ENCODE data around the gene DNAI2. TPM values are rescaled to one million over a fixed set of nuclear protein-coding genes. Genes with fewer than 3 reads are reported as not detected.

The DNAI2 gene
- total RNA-seq, 1 donor from 2014 or later, result not detected

DNA sequence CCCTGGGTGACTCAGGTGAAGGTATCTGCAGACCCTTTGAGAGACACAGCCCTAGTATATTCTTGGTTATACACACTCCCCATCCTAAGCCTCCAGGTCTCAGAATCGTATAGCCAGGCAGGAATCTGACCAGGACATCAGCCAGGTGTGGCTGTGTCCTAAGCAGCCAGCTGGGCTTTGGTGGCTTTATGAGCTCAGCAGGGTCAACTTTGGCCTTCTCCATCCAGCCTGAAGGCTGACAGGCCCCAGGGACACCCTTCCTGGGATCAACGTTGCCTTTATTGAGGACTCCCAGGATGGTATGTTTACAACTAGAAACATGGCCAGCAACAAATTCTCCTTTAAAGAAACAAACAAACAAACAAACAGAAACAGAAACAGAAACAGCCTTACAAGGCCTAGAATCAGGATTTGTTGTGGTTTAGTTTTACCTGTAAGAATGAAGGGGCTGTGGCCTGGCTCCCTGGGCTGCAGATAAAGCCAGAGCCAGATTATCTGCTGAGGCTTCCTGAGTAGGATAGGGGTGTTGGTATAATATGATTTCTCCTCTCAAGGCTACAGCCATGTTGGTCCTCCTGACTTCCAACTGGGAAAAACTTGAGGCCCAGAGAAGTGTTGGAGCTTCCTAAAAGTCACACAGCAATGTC, 60.5 kb downstream of the DNAI2 start:
- H3K27ac Mint-ChIP-seq (ENCODE audit: unreplicated experiment), result peak overlapping the region; percentile 17
- H3K9me3 Mint-ChIP-seq (ENCODE audit: unreplicated experiment), result peaks cover 29% of the 10 kb centered on the region
- H3K4me1 Mint-ChIP-seq (ENCODE audit: low read depth, unreplicated experiment), result peaks cover 35% of the 10 kb centered on the region
- TF ChIP-seq, protein P1, sequence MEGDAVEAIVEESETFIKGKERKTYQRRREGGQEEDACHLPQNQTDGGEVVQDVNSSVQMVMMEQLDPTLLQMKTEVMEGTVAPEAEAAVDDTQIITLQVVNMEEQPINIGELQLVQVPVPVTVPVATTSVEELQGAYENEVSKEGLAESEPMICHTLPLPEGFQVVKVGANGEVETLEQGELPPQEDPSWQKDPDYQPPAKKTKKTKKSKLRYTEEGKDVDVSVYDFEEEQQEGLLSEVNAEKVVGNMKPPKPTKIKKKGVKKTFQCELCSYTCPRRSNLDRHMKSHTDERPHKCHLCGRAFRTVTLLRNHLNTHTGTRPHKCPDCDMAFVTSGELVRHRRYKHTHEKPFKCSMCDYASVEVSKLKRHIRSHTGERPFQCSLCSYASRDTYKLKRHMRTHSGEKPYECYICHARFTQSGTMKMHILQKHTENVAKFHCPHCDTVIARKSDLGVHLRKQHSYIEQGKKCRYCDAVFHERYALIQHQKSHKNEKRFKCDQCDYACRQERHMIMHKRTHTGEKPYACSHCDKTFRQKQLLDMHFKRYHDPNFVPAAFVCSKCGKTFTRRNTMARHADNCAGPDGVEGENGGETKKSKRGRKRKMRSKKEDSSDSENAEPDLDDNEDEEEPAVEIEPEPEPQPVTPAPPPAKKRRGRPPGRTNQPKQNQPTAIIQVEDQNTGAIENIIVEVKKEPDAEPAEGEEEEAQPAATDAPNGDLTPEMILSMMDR (IDR thresholded peaks at IDR 0.05; ENCODE audit: partially characterized antibody, unreplicated experiment), result no peak
- no peak for DNase-seq
- no peak overlapping the region for H3K4me3 Mint-ChIP-seq (ENCODE audit: unreplicated experiment)
- peaks cover 24% of the 10 kb centered on the region for H3K27me3 Mint-ChIP-seq (ENCODE audit: unreplicated experiment)
- peaks cover 5% of the 10 kb centered on the region for H3K36me3 Mint-ChIP-seq (ENCODE audit: unreplicated experiment)

DNA sequence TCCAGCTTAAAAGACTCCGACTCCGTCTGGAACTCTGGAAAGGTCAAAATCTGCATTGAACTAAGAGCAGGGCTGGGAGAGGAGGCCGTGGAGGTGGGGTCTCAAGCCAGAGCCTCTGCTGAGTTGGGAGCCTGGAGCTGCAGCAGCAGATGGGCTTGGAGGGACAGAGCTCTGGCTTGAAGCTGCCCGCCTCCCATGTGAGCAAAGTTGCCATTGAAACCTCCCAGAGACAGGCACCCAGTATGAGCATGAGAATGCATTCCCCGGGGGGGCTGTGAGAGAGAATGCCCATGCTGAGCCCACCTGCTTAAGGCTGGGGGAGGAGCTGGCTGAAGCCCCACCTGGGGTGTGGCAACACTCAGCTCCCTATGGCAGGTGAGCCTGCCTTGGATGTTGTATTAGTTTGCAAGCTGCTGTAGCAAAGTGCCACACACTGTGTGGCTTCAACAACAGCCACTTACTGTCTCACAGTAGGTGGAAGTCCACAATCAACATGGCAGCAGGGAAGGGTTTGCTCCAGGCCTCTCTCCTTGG, 61.6 kb downstream of the DNAI2 start:
- Mint-ChIP-seq H3K27ac (ENCODE audit: unreplicated experiment) (no peak overlapping the region), H3K27me3 (ENCODE audit: unreplicated experiment) (peaks cover 25% of the 10 kb centered on the region), H3K36me3 (ENCODE audit: unreplicated experiment) (peaks cover 5% of the 10 kb centered on the region), H3K4me3 (ENCODE audit: unreplicated experiment) (no peak overlapping the region), H3K4me1 (ENCODE audit: low read depth, unreplicated experiment) (peaks cover 29% of the 10 kb centered on the region), H3K9me3 (ENCODE audit: unreplicated experiment) (peaks cover 30% of the 10 kb centered on the region)
- DNase-seq, result no peak
- TF ChIP-seq, protein P1 (IDR thresholded peaks at IDR 0.05; ENCODE audit: partially characterized antibody, unreplicated experiment), result no peak

DNA sequence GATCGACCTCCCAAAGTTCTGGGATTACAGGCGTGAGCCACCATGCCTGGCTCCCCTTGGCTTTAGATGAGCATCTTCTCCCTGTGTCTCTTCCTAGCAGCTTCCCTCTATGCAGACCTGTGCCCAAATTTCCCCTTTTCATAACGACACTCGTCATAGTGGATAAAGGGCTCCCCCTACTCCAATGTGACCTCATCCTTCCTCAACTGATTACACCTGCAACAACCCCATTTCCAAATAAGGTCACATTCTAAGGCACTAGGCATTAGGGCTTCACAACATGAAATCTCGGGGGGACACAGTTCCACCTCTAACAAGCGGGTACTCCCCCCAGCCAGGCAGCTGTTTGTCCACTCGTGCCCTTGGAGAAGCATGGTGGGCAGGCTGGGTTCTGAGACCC, 62.3 kb downstream of the DNAI2 start:
- TF ChIP-seq, protein P1 (IDR thresholded peaks at IDR 0.05; ENCODE audit: partially characterized antibody, unreplicated experiment), result no peak
- Mint-ChIP-seq H3K9me3 (ENCODE audit: unreplicated experiment) (peaks cover 27% of the 10 kb centered on the region), H3K4me1 (ENCODE audit: low read depth, unreplicated experiment) (peaks cover 27% of the 10 kb centered on the region), H3K27ac (ENCODE audit: unreplicated experiment) (no peak overlapping the region), H3K4me3 (ENCODE audit: unreplicated experiment) (peak overlapping the region; percentile 16), H3K36me3 (ENCODE audit: unreplicated experiment) (peaks cover 5% of the 10 kb centered on the region), H3K27me3 (ENCODE audit: unreplicated experiment) (peaks cover 25% of the 10 kb centered on the region)
- no peak for DNase-seq

DNA sequence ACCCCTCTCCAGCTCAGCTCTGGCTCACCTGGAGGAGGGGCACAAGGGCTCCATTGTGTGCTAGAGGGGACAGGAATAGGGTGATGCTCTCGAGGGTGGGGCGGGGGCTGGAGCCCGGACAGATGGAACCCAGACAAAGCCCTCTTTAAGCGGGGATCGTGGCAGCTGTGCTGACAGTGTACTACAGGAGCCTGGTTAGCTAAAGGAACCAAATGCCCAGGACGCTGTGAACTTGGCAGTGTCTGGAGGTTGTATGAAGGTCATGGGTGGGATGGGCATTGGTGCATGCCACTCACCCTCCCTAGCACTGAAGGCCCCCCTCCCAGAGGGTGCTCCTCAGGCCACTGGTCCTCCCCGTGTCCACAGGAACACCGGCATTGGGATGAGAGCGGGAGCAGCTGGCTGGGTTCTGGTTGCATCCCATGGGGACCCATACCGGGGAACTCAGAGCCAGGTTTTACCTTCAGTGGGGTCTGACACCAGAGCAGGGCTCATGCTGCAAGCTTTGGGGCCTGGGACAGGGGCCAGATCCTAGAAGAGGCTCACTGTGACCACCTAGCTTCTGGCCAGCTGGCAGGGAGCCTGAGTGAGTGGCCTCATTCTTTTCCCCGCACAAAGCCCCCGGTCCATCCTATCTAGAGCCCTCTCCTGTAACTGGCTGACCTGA, 63.9 kb downstream of the DNAI2 start:
- H3K9me3 Mint-ChIP-seq (ENCODE audit: unreplicated experiment), result peaks cover 16% of the 10 kb centered on the region
- TF ChIP-seq, protein P1 (IDR thresholded peaks at IDR 0.05; ENCODE audit: partially characterized antibody, unreplicated experiment), result no peak
- peak overlapping the region; percentile 84 for H3K27ac Mint-ChIP-seq (ENCODE audit: unreplicated experiment)
- peaks cover 14% of the 10 kb centered on the region for H3K27me3 Mint-ChIP-seq (ENCODE audit: unreplicated experiment)
- peaks cover 5% of the 10 kb centered on the region for H3K36me3 Mint-ChIP-seq (ENCODE audit: unreplicated experiment)
- peak; percentile 45 for DNase-seq
- peaks cover 18% of the 10 kb centered on the region for H3K4me1 Mint-ChIP-seq (ENCODE audit: low read depth, unreplicated experiment)
- peak overlapping the region; percentile 38 for H3K4me3 Mint-ChIP-seq (ENCODE audit: unreplicated experiment)

Data from glutamatergic neuron (in vitro differentiated cells).